ENCODE results near the gene DISP3.

DNA sequence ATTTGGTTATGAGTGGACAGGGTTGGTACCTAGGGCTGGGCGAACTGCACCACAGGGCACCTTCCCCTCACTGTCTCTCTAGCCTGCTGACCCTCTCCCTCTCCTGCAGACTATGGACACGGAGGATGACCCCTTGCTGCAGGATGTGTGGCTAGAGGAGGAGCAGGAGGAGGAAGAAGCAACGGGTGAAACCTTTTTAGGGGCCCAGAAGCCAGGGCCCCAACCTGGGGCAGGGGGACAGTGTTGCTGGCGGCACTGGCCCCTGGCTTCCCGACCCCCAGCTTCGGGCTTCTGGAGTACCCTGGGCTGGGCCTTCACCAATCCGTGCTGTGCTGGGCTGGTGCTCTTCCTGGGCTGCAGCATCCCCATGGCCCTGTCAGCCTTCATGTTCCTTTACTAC lies 21.9 kb downstream of the DISP3 start:
- TF ChIP-seq, protein P1, sequence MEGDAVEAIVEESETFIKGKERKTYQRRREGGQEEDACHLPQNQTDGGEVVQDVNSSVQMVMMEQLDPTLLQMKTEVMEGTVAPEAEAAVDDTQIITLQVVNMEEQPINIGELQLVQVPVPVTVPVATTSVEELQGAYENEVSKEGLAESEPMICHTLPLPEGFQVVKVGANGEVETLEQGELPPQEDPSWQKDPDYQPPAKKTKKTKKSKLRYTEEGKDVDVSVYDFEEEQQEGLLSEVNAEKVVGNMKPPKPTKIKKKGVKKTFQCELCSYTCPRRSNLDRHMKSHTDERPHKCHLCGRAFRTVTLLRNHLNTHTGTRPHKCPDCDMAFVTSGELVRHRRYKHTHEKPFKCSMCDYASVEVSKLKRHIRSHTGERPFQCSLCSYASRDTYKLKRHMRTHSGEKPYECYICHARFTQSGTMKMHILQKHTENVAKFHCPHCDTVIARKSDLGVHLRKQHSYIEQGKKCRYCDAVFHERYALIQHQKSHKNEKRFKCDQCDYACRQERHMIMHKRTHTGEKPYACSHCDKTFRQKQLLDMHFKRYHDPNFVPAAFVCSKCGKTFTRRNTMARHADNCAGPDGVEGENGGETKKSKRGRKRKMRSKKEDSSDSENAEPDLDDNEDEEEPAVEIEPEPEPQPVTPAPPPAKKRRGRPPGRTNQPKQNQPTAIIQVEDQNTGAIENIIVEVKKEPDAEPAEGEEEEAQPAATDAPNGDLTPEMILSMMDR (optimal IDR thresholded peaks at IDR 0.05 in 1 of 3, IDR thresholded peaks at IDR 0.05 in 1 of 3, conservative IDR thresholded peaks at IDR 0.05 in 1 of 3; ENCODE audit: extremely low read depth in 1 of 3, insufficient read depth in 2 of 3, low read length in 3 of 3), result no peak
- TF ChIP-seq EZH2 (IDR thresholded peaks at IDR 0.05; ENCODE audit: low read length), result no peak
